IPS DF 19.7 (cell line): Measurements from ENCODE around the gene FOCAD.
"Not testable (repeated sequence)": the region's sequence is repeated elsewhere in the genome, so short reads cannot be mapped to it uniquely, and the experiment has no call there.

Experiments used
- DNase-seq: peaks from one replicate; pipeline ENCODE4 v3.0.0-alpha.2; 2013; ENCODE audit warnings: low read depth, low spot score

Gene FOCAD

GRCh38 chr9:20950707-20951106 is 266.6 kb downstream of the FOCAD start:
- no peak for DNase-seq

- DNase-seq, result no peak
These were observed 278.6 kb downstream of the FOCAD start for GRCh38 chr9:20962536-20963225.

- DNase-seq, result no peak
These were observed 288.6 kb downstream of the FOCAD start for GRCh38 chr9:20972684-20973083.

- not testable (repeated sequence) for DNase-seq
These were observed 289.3 kb downstream of the FOCAD start for GRCh38 chr9:20973246-20973947.

DNA sequence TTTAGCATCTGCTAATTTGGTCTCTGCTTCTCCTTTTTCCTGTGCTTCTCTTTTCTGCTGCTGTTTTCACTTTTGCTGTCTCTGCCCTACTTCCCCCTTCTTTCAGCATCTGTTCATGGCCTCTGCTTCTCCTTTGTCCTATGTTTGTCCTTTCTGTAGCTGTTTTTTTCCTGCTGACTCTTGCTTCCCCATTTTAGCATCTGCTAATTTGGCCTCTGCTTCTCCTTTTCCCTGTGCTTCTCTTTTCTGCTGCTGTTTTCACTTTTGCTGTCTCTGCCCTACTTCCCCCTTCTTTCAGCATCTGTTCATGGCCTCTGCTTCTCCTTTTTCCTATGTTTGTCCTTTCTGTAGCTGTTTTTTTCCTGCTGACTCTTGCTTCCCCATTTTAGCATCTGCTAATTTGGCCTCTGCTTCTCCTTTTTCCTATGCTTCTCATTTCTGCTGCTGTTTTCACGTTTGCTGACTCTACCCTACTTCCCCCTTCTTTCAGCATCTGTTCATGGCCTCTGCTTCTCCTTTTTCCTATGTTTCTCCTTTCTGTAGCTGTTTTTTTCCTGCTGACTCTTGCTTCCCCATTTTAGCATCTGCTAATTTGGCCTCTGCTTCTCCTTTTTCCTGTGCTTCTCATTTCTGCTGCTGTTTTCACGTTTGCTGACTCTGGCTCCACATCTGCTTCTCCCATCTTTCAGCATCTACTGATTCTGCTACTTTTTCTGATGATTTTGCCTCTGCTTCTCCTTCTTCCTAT is 290.3 kb downstream of the FOCAD start:
- not testable (repeated sequence) for DNase-seq

GRCh38 chr9:20978249-20978648 is 294.2 kb downstream of the FOCAD start:
- DNase-seq, result no peak

DNA sequence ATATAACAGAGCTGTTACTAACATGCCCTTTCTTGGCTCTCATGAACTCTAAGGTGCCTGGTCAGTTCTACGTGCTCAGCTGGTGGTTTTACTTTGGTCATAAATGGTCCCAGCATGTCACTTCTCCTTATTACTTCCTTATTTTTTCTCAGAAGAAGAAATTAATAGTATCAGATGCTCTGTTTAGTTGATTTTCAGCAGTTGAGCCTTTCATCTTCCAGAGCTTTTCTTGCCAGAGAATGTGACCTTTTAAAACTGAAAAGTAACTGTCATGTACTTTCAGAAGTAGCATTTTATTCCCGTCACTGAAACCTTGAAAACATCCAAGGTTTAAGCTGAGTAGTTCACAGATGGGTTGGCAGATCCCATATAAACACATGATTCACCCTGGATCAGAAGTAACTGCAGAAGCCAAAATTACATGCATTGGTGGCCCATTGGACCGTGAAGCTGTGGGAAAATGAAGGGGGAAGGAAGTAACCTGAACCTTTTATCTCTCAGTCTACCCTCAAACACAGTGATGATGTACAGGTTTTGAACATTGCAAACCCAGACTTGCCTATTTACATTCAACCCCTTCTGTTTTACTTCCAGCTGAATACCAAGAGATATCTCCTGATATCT is 296.9 kb downstream of the FOCAD start:
- no peak for DNase-seq

GRCh38 chr9:20981486-20981885 is 297.4 kb downstream of the FOCAD start:
- DNase-seq, result no peak

DNA sequence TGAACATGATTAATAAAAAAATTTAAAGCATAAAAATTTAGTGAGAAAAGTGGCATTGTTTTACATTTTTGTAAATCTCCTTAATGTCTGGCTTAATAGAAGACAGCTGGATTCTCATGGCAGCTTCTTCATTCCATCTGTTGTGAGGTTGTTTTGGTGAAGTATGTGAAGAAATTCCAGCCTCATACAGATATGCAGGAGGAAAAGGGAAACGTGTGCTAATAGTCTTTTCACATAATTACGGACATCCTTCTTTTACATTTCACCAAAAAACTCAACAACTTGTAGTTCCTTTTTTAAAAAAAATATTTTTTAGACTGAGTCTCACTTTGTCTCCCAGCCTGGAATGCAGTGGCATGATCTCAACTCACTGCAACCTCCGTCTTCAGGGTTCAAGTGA is 300.4 kb downstream of the FOCAD start:
- no peak for DNase-seq

- no peak for DNase-seq
These were observed 302.0 kb downstream of the FOCAD start for GRCh38 chr9:20985851-20986600.

DNA sequence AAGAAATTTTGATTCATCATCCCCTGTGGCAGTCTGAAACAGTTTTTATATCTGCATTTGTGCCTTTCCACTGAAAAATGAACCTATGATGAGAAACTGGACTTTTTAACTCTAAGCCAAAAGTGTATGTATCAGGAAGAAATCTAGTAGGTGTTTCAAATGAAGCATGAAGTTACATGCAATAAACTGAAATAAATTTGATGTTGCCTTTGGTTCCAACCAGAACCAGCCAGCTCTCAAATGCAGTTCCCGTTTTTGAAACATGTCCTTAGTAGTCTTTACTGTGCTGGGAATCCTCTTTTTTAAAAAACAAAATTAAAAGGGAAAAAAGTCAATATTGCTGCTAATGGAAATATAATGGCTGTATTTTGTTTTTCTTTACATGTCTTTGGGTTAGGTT is 303.5 kb downstream of the FOCAD start:
- DNase-seq, result no peak

- no peak for DNase-seq
These were observed 304.0 kb downstream of the FOCAD start for GRCh38 chr9:20988061-20988460.

DNA sequence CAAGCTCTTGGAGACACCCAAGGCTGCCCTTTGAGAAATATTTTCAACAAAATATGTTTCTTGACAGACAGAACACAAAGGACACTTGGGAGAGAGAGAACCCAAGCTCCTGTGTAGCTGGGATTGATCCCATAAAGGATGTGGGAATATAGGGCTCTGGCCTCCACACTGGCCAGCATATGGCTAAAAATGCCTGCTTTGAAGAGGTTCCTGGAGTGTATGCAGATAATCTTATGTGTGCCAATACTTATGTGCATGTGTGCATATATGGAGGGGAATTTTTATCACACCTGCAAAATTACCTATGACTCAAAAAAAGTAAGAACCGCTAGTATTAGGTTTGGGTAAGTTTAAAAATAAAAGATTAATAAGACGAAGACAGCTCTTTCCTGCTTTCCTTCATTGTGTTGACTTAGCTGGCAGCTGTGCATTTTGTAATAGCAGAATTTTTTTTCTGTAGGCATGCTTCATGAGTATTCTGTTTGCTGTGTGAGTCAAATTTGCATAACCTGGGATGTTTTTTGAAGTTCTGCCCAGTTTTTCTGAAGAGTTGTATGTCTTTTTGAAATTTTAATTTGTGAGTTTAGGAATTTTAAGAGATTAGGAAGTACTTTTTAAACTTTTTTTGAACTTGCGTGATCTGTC is 304.7 kb downstream of the FOCAD start:
- no peak for DNase-seq

GRCh38 chr9:20989923-20990341 is 305.9 kb downstream of the FOCAD start:
- no peak for DNase-seq

GRCh38 chr9:20990867-20991266 is 306.8 kb downstream of the FOCAD start:
- no peak for DNase-seq

DNA sequence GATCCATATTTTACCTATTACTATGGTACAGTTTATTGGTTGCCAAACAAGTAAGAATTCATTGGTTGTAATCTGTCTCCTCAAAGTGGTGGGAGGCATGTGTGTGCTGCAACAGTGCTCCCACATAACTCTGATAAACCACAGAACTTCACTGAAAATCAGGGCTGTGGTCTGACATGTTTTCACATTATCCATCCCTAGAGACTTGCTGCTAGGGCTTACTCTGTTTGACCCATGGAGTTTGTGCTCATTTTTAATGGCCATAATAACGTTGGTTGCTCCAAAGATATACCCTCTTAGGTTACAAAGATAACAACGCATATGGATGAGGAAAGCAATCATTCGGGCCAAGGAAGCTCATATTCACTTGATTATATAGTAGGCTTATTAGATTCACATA is 310.4 kb downstream of the FOCAD start:
- no peak for DNase-seq

DNA sequence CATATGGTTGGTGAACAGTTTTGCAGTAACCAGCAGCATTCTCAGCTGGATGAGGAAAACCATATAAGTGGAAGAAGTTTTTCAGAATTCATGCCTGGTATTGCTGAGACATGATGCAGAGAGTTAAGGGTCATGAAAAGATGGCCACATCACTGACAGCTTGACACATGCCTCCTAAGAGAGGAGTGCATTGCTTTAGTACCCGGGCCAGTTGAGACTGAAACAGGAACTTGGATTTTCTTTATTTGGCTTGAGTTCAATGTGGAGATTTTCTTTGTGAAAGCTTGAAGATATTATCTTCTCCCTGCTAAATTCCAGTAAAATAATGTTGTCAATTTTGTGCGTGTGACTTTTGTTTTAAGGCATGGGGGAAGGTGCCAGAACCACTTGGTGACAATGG is 311.6 kb downstream of the FOCAD start:
- no peak for DNase-seq

DNA sequence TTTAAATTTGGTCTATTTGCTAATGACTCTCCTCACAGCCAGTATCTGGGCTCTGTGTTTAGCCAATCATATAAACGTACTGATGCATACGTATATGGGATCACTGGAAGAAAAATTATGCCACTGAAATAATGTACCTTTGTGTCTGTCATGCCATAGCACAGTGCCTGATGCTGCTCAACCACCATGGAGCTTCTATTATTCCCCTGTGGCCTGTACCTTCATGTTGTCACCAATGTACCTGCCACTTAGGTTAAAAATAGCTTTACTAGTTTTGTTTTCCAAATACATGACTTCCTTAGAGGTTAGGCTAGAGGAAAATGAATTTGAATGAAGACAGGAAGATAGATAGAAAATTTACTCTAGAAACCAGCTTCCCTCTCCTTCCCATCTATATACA is 312.8 kb downstream of the FOCAD start:
- DNase-seq, result no peak

- DNase-seq, result no peak
These were observed 313.5 kb downstream of the FOCAD start for GRCh38 chr9:20997503-20998076.

- DNase-seq, result no peak
These were observed 317.5 kb downstream of the FOCAD start for GRCh38 chr9:21001581-21001980.

DNA sequence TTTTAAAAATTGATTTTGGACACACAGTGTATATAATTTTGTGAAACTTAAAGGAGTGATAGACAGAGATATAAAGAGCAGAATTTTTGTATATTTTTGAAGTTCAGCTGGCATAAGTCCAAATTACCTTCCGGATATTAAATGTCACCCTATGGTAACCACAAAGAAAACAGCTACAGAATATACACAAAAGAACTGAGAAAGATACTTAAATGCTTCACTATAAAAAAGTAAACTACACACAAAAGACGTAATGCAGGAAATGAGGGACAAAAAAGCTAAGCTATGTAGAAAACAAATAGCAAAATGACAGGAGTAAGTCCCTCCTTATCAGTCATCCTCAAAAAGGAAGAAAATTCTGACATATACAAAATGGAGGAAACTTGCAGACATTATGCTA is 318.0 kb downstream of the FOCAD start:
- DNase-seq, result no peak
